HG02981 (cell line): ENCODE results near the gene GJC2.

Experiments used
- ATAC-seq: cut with Tn5 transposase; IDR thresholded peaks from one replicate; pipeline ENCODE4 v1.9.1; 2021; ENCODE audit warnings: mild to moderate bottlenecking, moderate library complexity; ENCODE audit not compliant: unreplicated experiment

GJC2 gene

GRCh38 chr1:228144193-228144992, 5.3 kb upstream of the GJC2 start:
- ATAC-seq = no peak

- ATAC-seq = no peak
Observed at GRCh38 chr1:228144993-228145343, 4.8 kb upstream of the GJC2 start.

GRCh38 chr1:228145463-228146416, 4.0 kb upstream of the GJC2 start:
- no peak for ATAC-seq

- ATAC-seq = no peak
Observed at GRCh38 chr1:228146417-228147150, 3.1 kb upstream of the GJC2 start.

- no peak for ATAC-seq
Observed at GRCh38 chr1:228147151-228147693, 2.5 kb upstream of the GJC2 start.

GRCh38 chr1:228147768-228148167, 2.0 kb upstream of the GJC2 start:
- no peak for ATAC-seq

- no peak for ATAC-seq
Observed at GRCh38 chr1:228148196-228148861, 1.4 kb upstream of the GJC2 start.

GRCh38 chr1:228148935-228149405, 760 bp upstream of the GJC2 start:
- ATAC-seq = no peak

GRCh38 chr1:228150120-228150460, 360 bp downstream of the GJC2 start:
- no peak for ATAC-seq

- no peak for ATAC-seq
Observed at GRCh38 chr1:228150461-228151179, 890 bp downstream of the GJC2 start.

- ATAC-seq = no peak
Observed at GRCh38 chr1:228151180-228151925, 1.6 kb downstream of the GJC2 start.

- ATAC-seq = no peak
Observed at GRCh38 chr1:228152097-228152917, 2.6 kb downstream of the GJC2 start.

GRCh38 chr1:228152918-228153258, 3.2 kb downstream of the GJC2 start:
- no peak for ATAC-seq

- no peak for ATAC-seq
Observed at GRCh38 chr1:228154021-228154669, 4.4 kb downstream of the GJC2 start.

- ATAC-seq = no peak
Observed at GRCh38 chr1:228154670-228155571, 5.2 kb downstream of the GJC2 start.

GRCh38 chr1:228155596-228156514, 6.1 kb downstream of the GJC2 start:
- ATAC-seq = no peak
